HCT116 (cell line): ENCODE data around the gene SYNJ2.

ENCODE experiments used
- ATF3 ChIP-seq: IDR thresholded peaks from 2 replicates; pipeline ENCODE4 v1.6.1; 2012
- CEBPB ChIP-seq: IDR thresholded peaks from 2 replicates; pipeline ENCODE4 v1.6.1; 2012; ENCODE audit warnings: low read depth
- CTCF ChIP-seq, 3 experiments: fragments of 200-600 bp in 1 of 3; sonication (generic) in 1 of 3; IDR thresholded peaks in 2 of 3; conservative IDR thresholded peaks in 1 of 3; 2 replicates each; pipeline ENCODE4 v1.5.1; 2012 to 2017; ENCODE audit warnings: low read depth in 2 of 3, low read length in 2 of 3, antibody characterized with exemption in 1 of 3, borderline replicate concordance in 1 of 3, control low read depth in 1 of 3, mild to moderate bottlenecking in 1 of 3, mixed read lengths in 1 of 3, mixed run types in 1 of 3, moderate library complexity in 1 of 3; ENCODE audit not compliant: insufficient read depth in 1 of 3
- EGR1 ChIP-seq: IDR thresholded peaks from 2 replicates; pipeline ENCODE4 v1.6.1; 2012; ENCODE audit warnings: low read depth
- FOSL1 ChIP-seq: IDR thresholded peaks from 2 replicates; pipeline ENCODE4 v1.6.1; 2012; ENCODE audit warnings: low read depth
- JUND ChIP-seq: IDR thresholded peaks from 2 replicates; pipeline ENCODE4 v1.6.1; 2012
- MAX ChIP-seq: IDR thresholded peaks from 2 replicates; pipeline ENCODE4 v1.6.1; 2012
- POLR2A ChIP-seq: IDR thresholded peaks from 2 replicates; pipeline ENCODE4 v1.7.0; 2011; ENCODE audit warnings: borderline replicate concordance; ENCODE audit not compliant: insufficient read depth, insufficient read length; ENCODE audit errors: extremely low read depth
- RAD21 ChIP-seq: IDR thresholded peaks from 2 replicates; pipeline ENCODE4 v1.6.1; 2012; ENCODE audit warnings: low read depth, mild to moderate bottlenecking
- REST ChIP-seq: IDR thresholded peaks from 2 replicates; pipeline ENCODE4 v1.6.1; 2012; ENCODE audit warnings: low read depth
- YY1 ChIP-seq: IDR thresholded peaks from 2 replicates; pipeline ENCODE4 v1.6.1; 2011; ENCODE audit warnings: low read length, low read depth, moderate library complexity, mild to moderate bottlenecking; ENCODE audit not compliant: insufficient replicate concordance; ENCODE audit errors: extremely low read depth
- ZBTB33 ChIP-seq: IDR thresholded peaks from 2 replicates; pipeline ENCODE4 v1.6.1; 2011; ENCODE audit warnings: mild to moderate bottlenecking, low read length, moderate library complexity; ENCODE audit not compliant: insufficient replicate concordance; ENCODE audit errors: extremely low read depth

GRCh38 chr6:158092806-158093205 is 111.1 kb downstream of the SYNJ2 start:
- TF ChIP-seq ZBTB33 (no peak), POLR2A (no peak), FOSL1 (no peak), CTCF (IDR thresholded peaks at IDR 0.05 in 2 of 3, conservative IDR thresholded peaks at IDR 0.05 in 1 of 3; ENCODE audit: borderline replicate concordance in 1 of 3, insufficient read depth in 1 of 3, low read depth in 2 of 3, low read length in 2 of 3) (no peak), JUND (no peak), ATF3 (no peak), EGR1 (no peak), REST (no peak), YY1 (no peak), MAX (no peak), CEBPB (no peak), RAD21 (no peak)
